Subcutaneous abdominal adipose tissue (tissue), 5 donors: ENCODE measurements around the gene TFEC.
"Not testable (repeated sequence)": the region's sequence is repeated elsewhere in the genome, so short reads cannot be mapped to it uniquely, and the experiment has no call there.

Experiments used
- H3K27ac ChIP-seq: one replicate; pipeline ENCODE4 v1.7.0; 2013; ENCODE audit warnings: low read depth, mild to moderate bottlenecking, inconsistent platforms, low read length, moderate library complexity
- H3K27me3 ChIP-seq, 5 donors: one replicate each; pipeline ENCODE4 v1.7.0; 2013; ENCODE audit warnings: low read length in 5 of 5, inconsistent platforms in 1 of 5; ENCODE audit not compliant: control insufficient read depth in 5 of 5, insufficient read depth in 4 of 5
- H3K36me3 ChIP-seq, 5 donors: one replicate each; pipeline ENCODE4 v1.7.0; 2013; ENCODE audit warnings: low read length in 5 of 5; ENCODE audit not compliant: control insufficient read depth in 5 of 5, insufficient read depth in 5 of 5
- H3K4me1 ChIP-seq, 5 donors: one replicate each; pipeline ENCODE4 v1.7.0; 2013; ENCODE audit warnings: low read length in 5 of 5, mild to moderate bottlenecking in 3 of 5, moderate library complexity in 1 of 5; ENCODE audit not compliant: control insufficient read depth in 5 of 5, insufficient read depth in 5 of 5
- H3K4me3 ChIP-seq, 5 donors: one replicate each; pipeline ENCODE4 v1.7.0; 2013; ENCODE audit warnings: low read length in 5 of 5, low read depth in 1 of 5
- H3K9ac ChIP-seq, 5 donors: one replicate each; pipeline ENCODE4 v1.7.0; 2013; ENCODE audit warnings: low read length in 5 of 5, mild to moderate bottlenecking in 4 of 5, moderate library complexity in 3 of 5
- H3K9me3 ChIP-seq, 5 donors: one replicate each; pipeline ENCODE4 v1.7.0; 2013; ENCODE audit warnings: low read length in 5 of 5; ENCODE audit not compliant: control insufficient read depth in 5 of 5
- donor health status: healthy.
- donor health status: healthy.
- donor health status: healthy.
- donor health status: healthy.
- donor health status: healthy.

The TFEC gene

GRCh38 chr7:115937960-115938359 is 92.6 kb downstream of the TFEC start:
- no peaks in the 10 kb centered on the region for H3K9me3 ChIP-seq

DNA sequence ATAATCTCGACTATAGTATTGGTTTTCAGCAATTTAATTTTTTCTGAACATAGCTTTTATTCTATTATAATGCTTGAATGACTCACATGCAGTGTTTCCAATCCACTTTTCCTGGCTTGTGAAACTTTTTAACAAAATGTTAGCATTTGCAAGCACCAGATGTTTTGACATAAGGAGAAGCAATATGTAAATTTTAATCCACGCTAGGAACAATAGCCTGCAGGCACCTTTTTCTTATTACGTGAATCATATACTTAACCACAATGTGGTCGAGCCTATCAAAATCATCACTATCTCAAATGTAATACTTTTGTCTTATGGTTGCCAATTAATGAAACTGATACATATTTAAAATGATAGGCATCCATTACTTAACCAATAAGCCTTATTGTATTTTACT is 97.1 kb downstream of the TFEC start:
- H3K4me3 ChIP-seq: no peak overlapping the region
- H3K9ac ChIP-seq: no peak overlapping the region
- H3K27me3 ChIP-seq: no peaks in the 10 kb centered on the region
- no peak overlapping the region for H3K27ac ChIP-seq
- no peaks in the 10 kb centered on the region for H3K36me3 ChIP-seq
- no peaks in the 10 kb centered on the region for H3K9me3 ChIP-seq
- no peaks in the 10 kb centered on the region for H3K4me1 ChIP-seq

More at GRCh38 chr7:115937960-115938359, 92.6 kb downstream of the TFEC start:
- Histone ChIP-seq H3K4me3 (no peak overlapping the region), H3K9ac (no peak overlapping the region), H3K36me3 (no peaks in the 10 kb centered on the region), H3K4me1 (no peaks in the 10 kb centered on the region), H3K27me3 (no peaks in the 10 kb centered on the region), H3K27ac (no peak overlapping the region)

GRCh38 chr7:115932880-115933279 is 97.7 kb downstream of the TFEC start:
- H3K9ac ChIP-seq: no peak overlapping the region
- H3K27ac ChIP-seq: no peak overlapping the region
- no peaks in the 10 kb centered on the region for H3K27me3 ChIP-seq
- H3K36me3 ChIP-seq: no peaks in the 10 kb centered on the region
- no peak overlapping the region for H3K4me3 ChIP-seq
- no peaks in the 10 kb centered on the region for H3K4me1 ChIP-seq
- no peaks in the 10 kb centered on the region for H3K9me3 ChIP-seq

DNA sequence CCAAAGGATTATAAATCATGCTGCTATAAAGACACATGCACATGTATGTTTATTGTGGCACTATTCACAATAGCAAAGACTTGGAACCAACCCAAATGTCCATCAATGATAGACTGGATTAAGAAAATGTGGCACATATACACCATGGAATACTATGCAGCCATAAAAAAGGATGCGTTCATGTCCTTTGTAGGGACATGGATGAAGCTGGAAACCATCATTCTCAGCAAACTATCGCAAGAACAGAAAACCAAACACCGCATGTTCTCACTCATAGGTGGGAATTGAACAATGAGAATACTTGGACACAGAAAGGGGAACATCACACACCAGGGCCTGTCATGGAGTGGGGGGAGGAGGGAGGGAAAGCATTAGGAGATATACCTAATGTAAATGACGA is 100.4 kb downstream of the TFEC start:
- not testable (repeated sequence) for H3K27me3 ChIP-seq, H3K4me1 ChIP-seq, H3K36me3 ChIP-seq, H3K27ac ChIP-seq, H3K9me3 ChIP-seq, H3K4me3 ChIP-seq, H3K9ac ChIP-seq

- not testable (repeated sequence) for H3K27ac ChIP-seq, H3K9me3 ChIP-seq, H3K27me3 ChIP-seq, H3K36me3 ChIP-seq, H3K4me1 ChIP-seq, H3K9ac ChIP-seq, H3K4me3 ChIP-seq
Measured at GRCh38 chr7:115929736-115930135, 100.8 kb downstream of the TFEC start.

DNA sequence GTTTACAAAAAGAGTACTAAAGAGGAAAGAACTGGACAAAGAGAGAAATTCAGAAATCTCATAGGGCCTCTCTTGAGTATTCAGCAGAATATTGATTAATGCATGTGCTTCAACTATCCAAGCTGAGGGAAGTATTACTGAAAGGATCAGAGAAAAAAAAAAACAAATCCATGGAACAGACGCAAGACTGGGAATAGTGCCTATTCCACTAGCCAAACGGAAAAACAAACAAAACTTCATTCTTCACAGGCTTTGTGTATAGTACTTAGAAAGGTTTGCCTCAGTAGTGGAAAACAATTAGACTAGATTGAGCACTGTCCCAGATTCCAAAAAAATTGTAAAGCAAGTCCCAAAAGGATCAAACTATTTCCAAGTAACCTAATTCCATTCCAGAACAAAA is 106.2 kb downstream of the TFEC start:
- Histone ChIP-seq H3K36me3 (no peaks in the 10 kb centered on the region), H3K4me1 (peaks cover 0 to 10% (median 0%) of the 10 kb centered on the region in 5 donors), H3K27me3 (no peaks in the 10 kb centered on the region), H3K4me3 (no peak overlapping the region), H3K9ac (no peak overlapping the region), H3K27ac (no peak overlapping the region), H3K9me3 (no peaks in the 10 kb centered on the region)

DNA sequence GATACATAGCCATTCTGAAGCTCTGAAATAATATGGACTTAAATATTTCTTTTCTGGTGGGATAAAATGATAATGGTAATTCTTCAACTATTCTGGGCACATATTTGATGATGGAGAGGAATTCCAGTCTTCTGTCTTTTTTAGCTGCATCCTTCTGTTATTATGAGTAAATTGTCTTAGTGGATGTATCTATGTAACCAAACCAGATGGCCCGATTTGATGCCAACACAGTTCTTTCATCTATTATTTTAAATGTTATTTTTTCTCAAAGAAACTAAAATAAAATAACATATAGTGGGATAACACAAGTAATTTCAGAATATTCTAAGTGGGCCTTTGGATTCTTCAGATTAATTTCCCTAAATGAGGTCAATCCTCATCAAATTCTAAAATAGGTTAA is 110.2 kb downstream of the TFEC start:
- H3K27ac ChIP-seq: no peak overlapping the region
- no peaks in the 10 kb centered on the region for H3K9me3 ChIP-seq
- H3K9ac ChIP-seq: no peak overlapping the region

DNA sequence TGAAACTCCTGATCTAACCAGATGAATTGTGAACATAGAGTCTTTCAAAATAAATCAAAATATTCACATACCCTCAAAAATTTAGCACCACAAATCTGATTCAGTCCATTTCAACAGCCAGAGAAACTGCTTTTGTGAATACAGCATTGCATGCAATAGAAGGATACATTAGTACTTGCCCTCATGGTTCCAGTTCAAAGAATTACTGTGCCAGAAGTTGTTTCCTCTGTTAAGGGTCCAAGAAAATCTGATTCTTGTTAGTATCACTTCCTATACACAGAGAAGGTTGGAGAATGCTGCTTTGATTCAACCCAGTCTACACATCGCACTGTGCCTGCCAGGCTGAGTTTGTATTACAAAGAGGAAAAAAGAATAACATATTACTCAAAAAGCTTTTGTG is 115.6 kb downstream of the TFEC start:
- Histone ChIP-seq H3K9me3 (no peaks in the 10 kb centered on the region), H3K9ac (no peak overlapping the region), H3K36me3 (no peaks in the 10 kb centered on the region), H3K27me3 (no peaks in the 10 kb centered on the region), H3K4me3 (no peak overlapping the region), H3K27ac (no peak overlapping the region), H3K4me1 (peaks cover 0 to 4% (median 0%) of the 10 kb centered on the region in 5 donors)

More for the DNA sequence above, 110.2 kb downstream of the TFEC start:
- Histone ChIP-seq H3K4me3 (no peak overlapping the region), H3K36me3 (no peaks in the 10 kb centered on the region), H3K4me1 (peaks cover 0 to 10% (median 0%) of the 10 kb centered on the region in 5 donors), H3K27me3 (no peaks in the 10 kb centered on the region)

DNA sequence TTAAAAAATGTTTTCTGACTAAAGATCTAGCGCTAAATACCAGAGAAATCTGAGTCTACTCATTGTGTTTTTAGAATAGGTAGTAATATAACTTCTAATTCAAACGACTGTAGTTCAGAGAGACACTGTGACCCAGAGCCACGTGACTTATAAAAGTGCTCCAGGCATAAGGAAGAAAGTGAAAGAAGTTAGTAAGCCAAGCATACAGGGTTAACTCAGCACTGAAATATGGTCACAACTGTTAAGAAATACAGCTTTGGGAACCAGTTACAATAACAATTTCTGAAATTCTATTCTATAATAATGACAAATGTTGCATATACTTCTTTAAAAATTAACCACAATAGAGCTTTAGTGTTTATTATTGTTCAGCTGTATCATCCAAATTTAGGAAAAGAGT is 119.1 kb downstream of the TFEC start:
- peak overlapping the region in 1 of 5 donors; percentile 15 for H3K9ac ChIP-seq
- no peak overlapping the region for H3K4me3 ChIP-seq
- H3K27me3 ChIP-seq: no peaks in the 10 kb centered on the region
- no peaks in the 10 kb centered on the region for H3K9me3 ChIP-seq
- H3K27ac ChIP-seq: no peak overlapping the region
- peaks cover 0 to 4% (median 0%) of the 10 kb centered on the region in 5 donors for H3K4me1 ChIP-seq
- H3K36me3 ChIP-seq: no peaks in the 10 kb centered on the region

DNA sequence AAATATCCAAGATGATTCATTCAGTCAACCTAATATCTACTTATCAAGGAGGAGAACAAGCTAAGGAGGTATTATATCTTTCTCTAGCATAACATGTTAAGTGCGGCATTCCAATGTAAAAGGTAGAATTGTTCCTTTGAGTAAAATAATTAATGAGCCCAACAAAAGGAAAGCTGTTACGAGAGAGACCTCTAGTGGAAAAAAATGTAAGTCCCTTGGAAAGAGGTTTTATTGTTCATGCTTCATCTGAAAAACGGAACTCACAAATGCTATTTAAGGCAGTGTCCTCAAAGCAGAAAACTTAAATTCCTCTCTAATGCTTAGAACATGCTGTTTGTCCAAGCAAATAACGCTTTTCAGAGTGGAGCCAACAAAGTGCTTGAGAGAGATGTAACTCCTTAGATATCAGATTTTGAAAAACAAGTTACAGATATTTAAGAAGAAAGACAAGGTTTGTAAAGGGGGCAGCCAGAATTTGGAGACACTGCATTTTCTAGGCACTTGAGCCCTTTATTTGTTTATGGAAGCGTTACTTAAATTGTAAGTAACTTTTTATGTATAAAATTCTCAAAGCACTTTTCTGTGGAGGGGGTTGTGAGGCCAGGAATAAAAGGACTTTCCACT is 119.9 kb downstream of the TFEC start:
- Histone ChIP-seq H3K36me3 (no peaks in the 10 kb centered on the region), H3K27me3 (no peaks in the 10 kb centered on the region), H3K9me3 (no peaks in the 10 kb centered on the region), H3K9ac (no peak overlapping the region), H3K27ac (no peak overlapping the region), H3K4me3 (peak overlapping the region in 1 of 5 donors; percentile 19), H3K4me1 (peaks cover 0 to 4% (median 0%) of the 10 kb centered on the region in 5 donors)
